GM03348 (cell line): ENCODE results near the gene GALNT12.

Experiments used
- DNase-seq: peaks from one replicate; pipeline ENCODE4 v3.0.0; 2012; ENCODE audit warnings: low spot score

The GALNT12 gene

DNA sequence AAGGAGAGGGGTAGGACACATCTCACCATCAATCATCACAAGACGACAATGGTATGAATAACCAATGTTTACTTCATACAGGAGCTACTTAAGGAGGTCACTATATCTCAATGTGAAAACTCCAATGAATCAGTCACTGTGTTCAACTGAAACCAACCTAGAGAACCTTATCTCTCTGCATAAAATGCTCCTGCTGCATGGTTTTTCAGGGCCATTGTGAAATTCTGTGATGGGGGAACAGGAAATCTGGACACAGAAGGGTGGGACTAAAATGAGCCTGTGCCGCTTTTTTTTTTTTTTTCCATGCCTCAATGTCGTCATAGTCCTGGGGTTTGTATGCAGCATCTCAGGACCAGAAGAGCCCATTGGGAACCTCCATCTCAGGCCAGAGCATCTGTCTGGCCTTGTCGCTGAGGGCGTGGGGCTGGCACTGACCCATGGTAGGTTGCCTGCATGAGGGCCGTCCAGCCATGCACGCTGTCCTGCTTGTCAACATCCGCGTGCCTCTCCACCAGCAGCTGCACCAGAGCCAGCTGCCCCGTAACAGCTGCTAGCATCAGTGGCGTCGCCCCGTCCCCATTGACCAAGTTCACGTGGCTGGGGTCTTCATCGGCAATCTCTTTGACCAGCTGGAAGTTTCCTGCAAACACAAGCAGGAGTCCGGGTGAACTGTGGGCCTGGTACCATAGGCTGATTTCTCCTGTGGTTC lies 23.8 kb upstream of the GALNT12 start:
- no peak for DNase-seq

DNA sequence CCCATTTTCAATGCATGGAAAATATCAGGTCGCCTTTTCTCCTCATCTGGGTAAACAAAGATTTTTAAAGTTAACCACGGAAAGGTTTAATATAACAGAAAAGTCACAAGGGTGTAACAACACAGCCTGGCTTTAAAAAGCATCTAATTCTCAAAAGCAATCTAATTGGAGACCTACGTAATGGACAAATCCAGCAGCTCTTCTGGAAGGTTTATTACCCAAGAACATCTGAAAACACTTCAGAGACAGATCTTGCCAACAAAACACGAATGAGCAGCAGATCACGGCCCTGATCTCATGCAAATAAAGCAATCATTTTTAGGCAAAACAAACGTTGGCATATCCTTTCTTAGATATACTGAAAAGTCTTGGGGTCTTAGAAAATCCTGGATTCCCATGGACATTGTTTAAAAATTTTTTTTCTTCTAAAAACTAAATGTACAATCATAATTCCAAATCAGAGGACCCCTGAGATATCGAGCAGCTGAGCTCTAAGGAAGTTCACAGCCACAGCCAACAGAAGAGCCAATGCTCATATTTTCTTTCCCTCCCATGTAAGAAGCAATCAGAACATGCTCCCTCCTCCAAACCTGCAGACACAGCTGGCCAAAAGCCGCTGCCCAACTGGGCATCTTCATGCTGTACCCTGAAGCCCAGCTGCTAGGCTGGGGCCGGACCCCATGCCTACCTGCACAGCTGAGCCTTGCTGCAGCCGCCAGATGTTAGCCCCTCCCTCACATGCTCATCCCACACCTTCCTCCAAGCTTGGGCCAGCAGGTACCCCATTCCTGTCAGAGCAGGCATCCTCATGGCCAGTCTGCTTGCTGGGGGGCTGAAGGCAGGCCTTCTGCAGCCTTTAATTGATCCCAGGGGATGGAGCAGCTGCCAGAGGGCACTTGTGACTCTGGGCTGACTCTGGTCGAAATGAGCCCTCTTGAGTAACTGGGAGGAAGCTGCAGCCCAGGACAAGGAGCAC lies 22.4 kb upstream of the GALNT12 start:
- no peak for DNase-seq

DNA sequence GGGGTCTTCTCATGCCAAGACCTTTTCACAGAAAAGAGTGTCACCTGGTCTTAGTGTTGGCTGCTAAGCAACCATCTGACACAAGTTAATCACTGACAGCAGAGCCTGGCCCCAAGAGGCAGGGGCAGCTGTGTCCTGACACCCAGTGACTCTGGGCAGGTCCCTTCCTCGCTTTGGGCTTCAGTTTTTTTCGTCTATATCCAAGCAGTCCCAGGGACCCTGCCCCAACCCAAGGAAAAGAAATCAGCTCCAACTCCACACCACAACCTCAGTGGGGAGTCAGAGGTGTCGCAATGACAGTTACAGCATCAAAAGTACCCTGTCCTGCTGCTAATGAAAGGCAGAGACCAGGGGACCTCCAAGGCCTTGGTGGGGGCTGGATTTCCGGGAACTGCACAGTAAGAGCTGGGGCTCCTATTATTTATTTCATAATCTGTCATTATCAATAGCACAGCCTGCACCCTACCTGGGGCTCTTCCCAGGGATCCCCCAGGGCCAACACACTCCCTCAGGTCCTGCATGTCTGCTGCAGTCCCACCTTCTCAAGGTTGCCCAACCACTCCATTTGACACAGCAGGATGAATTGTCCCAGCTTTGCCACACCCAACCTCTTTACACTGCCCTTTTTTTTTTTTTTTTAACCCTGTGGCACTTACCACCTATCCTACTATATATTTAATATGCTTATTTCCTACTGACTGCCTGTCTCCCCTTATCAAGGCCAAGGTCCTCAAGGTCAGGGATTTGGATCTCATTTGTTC lies 20.5 kb upstream of the GALNT12 start:
- DNase-seq, result no peak

DNA sequence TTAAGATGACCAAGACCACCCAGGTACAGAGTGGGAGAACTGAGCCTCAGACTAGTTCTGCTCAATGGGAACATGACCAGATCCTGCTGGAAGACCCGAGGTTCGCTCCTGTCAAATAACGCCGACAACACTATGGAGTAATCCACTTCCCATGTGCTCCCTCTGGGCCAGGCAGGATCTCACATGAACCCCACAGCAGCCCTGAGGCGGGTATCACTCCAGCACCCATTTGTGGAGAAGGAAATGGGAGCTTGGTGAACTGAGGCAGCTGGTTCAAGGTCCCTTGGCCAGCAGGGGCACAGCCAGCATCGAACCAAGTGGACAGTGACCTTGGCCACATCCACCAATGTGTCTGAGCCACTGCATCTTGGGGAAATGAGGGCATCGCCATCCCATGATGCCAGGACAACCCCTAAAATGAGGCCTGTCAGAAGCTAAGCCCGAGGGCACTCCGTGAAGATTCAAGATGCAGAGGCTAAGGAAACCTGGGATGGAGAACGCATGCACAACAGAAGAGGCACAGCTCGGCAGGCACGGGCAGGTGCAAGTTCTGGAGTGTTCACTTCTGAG lies 19.6 kb upstream of the GALNT12 start:
- DNase-seq, result no peak

DNA sequence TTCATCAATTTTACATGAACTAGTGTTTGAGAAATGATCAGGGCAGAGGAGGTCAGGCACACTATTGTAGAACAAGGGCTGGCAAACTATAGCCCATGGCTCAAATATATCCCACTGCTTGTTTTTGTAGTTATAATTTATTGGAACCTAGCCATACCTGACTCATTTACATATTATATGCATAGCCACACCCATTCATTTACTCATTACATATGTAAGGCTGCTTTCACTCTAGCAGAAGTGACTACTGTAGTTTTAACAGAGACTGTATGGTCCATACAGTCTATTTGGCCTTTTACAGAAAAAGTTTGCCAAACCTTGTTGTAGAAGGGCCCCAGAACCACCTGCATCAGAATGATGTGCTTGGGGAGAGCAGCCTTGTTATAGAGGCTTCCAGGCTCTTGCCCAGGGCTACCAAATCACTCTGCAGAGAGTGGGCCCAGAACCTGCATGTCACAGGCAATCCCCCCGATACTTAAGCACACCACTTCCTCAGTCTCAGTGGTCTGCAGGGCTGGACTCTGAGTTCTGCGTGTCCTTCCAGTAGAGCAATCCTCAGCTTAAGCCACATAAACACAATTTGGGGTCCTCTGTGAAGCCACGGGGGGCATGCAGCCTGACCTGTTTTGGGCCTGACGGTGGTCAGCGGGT lies 17.9 kb upstream of the GALNT12 start:
- no peak for DNase-seq

DNA sequence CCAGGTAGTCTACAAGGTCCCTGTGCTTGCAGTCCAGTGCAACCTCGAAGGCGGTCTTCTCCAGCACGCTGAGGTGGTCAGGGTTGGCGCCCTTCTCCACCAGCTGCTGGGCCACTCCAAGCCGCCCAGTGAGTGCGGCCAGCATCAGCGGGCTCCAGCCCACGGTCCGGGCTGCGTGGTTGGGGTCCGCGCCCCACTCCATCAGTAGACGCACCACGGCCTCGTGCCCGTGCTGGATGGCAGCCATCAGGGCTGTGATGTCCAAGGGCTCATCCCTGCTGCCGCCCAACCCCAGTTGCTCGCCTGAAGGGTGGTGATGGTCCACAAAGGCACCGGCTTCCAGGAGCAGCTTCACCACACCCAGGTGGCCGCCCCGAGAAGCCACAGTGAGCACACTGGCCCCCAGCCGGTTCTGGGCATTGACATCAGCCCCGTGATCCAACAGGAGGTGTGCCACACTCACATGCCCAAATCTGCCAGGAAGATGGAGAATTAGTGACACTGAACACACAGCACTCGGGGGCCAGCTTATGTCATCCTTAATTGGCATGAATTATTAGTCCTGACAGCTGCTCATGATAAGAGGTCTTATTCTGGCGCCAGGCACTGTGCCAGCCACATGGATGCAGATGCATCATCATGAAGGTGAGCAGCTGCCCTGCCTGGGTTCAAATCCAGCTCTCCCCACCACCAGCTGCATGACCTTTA lies 17.2 kb upstream of the GALNT12 start:
- DNase-seq, result no peak

DNA sequence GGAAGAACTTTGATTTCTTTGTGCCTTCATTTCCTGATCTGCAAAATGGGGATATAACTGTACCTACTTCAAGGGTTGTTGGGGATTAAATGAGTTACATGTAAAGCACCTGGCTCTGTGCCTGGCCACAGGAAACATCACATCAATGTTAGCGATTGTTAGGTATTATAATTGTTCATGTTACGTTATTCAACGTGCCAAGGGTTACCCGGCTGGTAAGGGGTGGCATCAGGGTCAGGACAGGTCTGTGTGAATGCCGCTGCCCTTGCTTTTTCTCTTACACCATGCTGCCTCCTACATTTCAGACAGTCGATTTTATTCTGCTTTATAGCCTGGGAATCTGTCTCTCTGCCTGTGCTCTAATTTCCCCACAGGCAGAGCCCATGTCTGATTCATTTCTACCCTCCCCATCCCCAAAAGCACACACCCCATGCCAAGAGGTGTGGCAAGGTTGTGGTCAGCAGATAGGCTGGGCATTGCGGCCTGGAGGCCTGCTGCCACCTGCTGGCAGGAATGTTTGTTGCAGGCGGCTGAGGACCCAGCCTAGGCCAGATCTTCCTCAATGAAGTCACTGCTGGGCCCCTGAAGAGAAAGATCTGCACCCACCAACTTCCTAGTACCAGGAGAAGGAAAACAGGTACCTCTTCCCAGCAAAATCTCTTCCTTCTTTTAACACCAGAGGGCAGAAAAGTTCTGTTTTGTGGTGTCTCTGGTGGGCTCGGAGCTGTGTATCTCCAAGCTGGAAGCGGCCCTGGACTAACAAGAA lies 16.4 kb upstream of the GALNT12 start:
- DNase-seq, result peak; percentile 97

DNA sequence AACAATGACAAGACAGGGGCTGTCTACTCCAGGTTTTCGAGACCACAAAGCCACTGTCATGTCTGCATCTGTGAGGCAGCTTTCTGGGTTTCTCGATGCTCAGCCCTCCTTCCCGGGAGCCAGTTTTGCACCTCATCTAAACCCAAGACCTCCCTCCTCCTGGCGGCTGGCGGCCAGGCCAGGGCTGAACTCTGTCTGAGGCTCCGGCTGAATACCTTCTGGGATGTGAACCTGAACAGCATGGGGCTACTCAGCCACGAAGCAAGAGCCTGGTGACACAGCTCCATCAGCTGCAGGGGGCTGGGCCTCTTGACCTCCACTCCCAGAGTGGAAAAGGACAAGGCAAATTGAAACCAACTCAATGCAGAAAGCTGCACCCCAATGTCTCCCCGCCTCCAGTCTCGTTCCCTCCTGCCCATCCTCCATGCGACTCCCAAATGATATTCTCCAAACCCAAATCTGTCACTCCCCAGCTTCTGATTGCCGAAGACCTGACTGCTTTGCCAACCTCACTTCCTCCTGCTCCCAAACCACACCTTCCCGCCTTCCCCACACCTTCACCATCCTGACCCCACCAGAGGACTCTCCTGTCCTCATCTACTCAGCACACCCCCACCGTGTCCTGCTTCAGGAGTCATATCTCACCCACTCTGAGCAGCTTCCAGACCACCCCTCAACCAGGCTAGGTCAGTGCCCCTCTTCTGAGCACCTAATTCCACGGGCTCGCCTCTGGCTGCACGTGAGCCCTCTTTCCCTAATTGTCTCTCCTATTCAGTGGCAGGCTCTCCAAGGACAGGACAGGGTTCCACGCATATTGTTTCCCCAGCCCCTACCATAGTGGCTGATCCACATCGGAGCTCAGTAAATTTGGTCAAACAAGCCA lies 15.6 kb upstream of the GALNT12 start:
- DNase-seq, result no peak

DNA sequence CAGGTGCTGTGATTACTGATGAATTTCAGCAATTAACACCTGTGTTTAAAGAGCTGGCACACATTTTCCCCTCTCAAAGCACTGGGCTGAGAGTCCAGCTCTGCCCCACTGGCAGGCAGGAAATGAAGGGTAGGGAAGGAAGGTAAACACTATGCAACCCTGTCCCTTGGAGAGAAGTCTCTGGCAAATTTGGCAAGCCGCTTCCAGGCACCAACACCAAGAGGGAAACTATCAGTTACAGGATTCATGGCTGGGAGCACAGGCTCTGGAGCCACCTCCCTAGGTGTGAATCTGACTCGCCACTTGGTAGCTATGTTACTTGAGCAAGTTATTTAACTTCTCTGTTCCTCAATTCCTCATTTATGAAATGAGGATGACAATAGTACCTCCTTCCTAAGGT lies 14.4 kb upstream of the GALNT12 start:
- DNase-seq, result no peak

DNA sequence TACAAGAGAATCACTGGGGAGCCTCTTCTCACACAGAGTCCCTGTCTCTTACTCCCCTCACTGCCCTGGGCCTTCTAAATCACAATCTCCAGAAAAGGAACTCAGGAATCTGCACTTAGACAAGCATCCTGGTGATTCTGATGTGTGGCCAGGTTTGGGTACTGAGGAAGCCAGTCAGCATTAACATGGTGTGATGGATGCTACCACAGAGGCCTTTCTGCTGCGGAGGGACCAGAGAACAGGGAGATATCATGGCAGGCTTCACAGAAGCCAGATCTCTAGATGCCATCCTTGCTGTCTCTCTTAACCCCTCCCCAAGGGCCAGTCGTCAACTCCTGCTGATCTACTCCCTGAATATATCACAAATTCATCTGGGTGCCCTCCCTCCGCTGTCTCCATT lies 12.7 kb upstream of the GALNT12 start:
- no peak for DNase-seq

DNA sequence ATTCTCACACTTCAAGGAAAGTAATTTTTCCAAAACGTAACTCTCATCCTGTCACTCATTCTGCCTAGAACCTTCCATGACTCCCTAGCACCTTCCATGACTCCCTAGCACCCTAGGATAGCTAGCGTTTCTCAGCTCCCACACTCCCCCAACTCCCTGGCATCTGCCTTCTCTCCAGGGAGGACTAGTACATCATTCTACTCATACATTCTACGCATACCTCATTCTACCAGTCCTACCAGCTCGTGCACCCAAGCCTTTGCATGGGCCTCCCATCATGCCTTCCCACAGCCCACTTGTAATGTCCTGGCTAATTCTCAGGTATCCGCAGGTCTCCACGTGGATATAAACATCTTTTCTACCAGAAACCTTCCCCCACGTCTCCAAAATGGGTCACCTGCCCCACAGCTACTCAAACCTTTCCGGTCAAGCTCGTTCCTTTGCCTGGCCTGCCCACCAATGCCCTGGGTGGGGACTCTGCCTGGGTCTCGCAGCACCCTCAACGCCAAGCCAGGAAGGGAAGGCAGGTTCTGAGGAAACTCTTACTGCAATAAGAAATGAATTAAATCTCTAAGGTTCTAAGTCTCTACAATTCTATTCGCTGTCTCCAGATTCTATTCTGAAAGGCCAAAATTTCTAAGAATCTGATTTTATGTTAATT lies 12.0 kb upstream of the GALNT12 start:
- DNase-seq, result no peak

DNA sequence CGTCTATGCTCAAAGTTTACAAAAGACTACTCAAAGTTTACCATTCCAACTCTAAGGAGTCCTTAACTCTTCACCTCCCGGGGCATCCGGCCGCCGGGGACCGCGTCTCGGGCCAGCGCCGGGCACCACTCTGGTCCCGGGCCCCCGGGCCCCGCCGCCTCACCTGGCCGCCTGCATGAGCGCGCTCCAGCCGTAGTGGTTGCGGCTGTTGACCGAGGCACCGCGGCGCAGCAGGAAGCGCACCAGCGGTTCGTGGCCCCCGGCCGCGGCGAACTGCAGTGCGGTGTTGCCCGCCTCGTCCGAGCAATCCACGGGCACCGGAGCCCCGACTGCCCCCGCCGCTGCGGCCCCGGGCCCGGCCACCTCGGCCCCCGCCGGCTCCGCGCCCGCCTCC lies 11.5 kb upstream of the GALNT12 start:
- DNase-seq, result peak; percentile 68

DNA sequence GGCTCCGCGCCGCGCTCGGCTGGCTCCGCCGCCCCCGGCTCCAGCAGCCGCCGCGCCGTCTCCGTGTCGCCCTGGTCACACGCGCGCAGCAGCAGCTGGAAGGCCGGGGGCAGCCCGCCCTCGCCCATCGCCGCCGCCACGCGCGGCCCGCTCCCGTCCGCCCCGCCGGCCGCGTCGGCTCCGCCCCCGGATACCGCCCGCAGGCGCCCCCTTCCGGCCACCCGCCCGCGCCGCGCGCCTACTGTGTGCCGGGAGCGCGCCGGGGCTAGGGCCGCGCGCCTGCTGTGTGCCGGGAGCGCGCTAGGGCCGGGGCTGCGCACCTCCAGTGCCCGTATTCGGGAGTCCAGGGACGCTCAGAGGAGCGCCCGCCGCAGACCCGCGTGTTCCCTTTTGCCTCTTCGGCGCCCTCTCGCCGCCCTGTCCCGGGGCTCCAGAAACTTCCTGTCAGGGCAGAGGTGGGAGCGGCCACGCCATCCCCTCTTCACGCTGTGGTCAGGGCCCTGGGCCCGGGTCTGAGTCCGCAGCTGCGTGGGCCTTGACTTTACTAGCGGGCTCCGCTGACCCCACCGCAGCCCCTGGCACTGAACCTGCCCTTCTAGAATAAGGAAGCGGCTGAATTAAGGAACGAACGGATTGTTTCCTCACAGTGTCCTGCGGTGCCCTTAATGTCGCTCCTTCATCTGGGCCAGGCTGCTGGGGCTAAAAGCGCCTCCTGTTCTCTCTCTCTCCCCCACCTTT lies 10.9 kb upstream of the GALNT12 start, which contains the start of gene ANKS6:
ANKS6 (minus strand) TSS at position 192 of the 738 bp plus-strand sequence; CDS start at position 128, 64 bp downstream.
- peak; percentile 97 for DNase-seq

DNA sequence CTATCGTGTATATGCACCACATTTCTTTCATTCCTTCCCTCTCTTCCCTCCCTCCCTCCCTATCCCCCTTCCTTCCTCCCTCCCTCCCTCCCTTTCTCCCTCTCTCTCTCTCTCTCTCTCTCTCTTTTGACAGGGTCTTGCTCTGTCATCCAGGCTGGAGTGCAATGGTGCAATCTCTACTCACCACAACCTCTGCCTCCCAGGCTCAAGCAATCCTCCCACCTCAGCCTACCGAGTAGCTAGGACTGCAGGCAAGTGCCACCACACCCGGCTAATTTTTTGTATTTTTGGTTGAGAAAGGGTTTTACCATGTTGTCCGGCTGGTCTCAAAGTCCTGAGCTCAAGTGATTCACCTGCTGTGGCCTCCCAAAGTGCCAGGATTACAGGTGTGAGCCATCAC lies 10.0 kb upstream of the GALNT12 start:
- no peak for DNase-seq

DNA sequence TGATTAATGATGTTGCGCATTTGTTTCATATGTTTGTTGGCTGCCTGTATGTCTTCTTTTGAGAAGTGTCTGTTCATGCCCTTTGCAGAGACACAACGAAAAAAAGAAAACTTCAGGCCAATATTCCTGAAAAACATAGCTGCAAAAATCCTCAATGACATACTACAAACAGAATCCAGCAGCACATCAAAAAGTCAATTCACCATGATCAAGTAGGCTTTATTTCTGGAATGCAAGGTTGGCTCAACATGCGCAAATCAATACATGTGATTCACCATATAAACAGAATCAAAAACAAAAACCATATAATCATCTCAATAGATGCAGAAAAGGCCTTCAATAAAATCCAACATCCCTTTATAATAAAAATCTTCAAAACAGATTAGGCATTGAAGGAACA lies 9.2 kb upstream of the GALNT12 start:
- DNase-seq, result no peak

DNA sequence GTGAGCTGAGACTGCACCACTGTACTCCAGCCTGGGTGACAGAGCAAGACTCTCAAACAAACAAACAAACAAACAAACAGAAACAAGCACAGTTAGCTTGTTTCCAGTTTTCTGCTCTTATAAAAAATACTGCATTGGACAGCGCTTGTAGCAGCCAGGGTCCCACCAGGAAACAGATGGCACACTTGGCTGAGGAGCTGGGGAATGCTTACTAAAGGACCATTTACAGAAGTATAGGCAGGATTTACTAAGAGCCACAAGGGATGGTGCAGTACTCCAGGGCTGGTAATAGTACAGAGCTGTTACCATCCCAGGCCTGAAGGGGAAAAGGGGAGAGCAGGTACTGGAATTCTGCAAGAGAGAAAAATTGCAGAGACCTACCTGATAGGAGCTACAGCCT lies 5.9 kb upstream of the GALNT12 start:
- no peak for DNase-seq

DNA sequence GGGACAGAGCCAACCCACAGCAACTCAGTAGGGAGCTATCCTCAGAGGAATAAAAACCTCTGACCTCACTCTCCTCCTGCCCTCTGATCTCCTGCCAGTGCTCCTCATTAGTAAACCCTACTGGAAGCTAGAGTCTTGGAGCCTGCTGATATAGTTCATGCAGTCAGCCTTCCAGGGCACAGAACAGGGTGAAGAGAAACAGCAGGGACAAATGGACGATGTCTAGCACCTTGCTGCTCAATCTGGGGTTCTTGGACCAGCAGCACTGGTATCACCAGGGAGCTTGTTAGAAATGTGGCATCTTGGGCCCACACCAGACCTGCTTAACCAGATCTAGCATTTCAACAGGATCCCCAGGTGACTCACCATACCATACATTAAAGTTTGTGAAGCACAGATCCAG lies 5.5 kb upstream of the GALNT12 start:
- DNase-seq, result peak; percentile 21

DNA sequence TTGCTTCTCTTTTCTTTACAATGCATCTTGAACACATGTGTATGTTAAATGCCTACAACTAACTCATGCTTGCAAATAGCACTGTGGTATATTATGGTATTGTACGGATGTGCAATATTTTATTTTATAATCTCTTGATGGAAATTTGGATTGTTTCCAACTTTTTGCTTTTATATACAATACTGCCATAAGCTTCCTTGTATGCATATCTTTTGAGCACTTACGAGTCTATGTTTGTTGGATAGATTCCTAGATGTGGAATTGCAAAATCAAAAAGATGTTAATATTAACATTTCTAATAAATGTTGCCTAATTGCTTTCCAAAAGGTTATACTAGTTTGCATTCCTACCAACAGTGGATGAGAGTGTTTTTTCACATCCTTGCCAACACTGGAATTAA lies 3.4 kb upstream of the GALNT12 start:
- DNase-seq, result no peak
